ENCODE data around the gene LENG1. TPM values are rescaled to one million over a fixed set of nuclear protein-coding genes. Genes with fewer than 3 reads are reported as not detected.

The LENG1 gene
- total and polyA plus RNA-seq, 9 of the 15 experiments (the other 6 are each of a cell fraction or from before 2014, with no cell fraction given) = 0.30 to 10.5 (median 4.7) TPM

DNA sequence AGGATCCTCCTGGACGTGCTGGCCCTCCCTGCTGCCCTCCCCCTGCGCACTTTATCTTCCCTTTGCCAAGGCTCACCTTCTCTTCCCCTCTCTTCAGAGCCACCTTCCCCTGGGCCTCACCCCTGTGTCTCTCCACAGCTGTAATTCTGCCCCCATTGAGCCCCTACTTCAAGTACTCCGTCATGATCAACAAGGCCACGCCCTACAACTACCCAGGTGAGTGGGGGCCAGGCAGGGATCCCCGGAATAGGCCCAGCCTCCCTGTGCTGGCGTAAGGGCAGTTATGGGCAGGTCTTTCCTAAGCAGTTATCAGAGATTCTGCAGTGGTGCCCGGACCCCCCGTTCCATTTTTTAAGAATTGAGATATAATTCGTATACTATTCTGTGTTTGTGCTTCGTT, 53.7 kb downstream of the LENG1 start:
- H3K27me3 ChIP-seq (ENCODE audit: control insufficient read depth in 2 of 2, insufficient read depth in 2 of 2, low read length in 2 of 2) = no peaks in the 10 kb centered on the region
- H3K9me1 ChIP-seq (ENCODE audit: control insufficient read depth, insufficient read depth, low read length) = no peaks in the 10 kb centered on the region
- in situ Hi-C loops (cut with MboI) = no loop called here
- H3K4me2 ChIP-seq (ENCODE audit: insufficient read depth, low read length) = no peak overlapping the region
- CTCF ChIA-PET (ENCODE audit: low intra/inter-chr PET ratio) = no interaction called here
- BruUV-seq (replicated peaks) = no TSS peak
- FAIRE-seq = no peak
- no peak for ATAC-seq
- intact Hi-C loops (cut with micrococcal nuclease) = no loop called here
- TF ChIP-seq, protein P1, sequence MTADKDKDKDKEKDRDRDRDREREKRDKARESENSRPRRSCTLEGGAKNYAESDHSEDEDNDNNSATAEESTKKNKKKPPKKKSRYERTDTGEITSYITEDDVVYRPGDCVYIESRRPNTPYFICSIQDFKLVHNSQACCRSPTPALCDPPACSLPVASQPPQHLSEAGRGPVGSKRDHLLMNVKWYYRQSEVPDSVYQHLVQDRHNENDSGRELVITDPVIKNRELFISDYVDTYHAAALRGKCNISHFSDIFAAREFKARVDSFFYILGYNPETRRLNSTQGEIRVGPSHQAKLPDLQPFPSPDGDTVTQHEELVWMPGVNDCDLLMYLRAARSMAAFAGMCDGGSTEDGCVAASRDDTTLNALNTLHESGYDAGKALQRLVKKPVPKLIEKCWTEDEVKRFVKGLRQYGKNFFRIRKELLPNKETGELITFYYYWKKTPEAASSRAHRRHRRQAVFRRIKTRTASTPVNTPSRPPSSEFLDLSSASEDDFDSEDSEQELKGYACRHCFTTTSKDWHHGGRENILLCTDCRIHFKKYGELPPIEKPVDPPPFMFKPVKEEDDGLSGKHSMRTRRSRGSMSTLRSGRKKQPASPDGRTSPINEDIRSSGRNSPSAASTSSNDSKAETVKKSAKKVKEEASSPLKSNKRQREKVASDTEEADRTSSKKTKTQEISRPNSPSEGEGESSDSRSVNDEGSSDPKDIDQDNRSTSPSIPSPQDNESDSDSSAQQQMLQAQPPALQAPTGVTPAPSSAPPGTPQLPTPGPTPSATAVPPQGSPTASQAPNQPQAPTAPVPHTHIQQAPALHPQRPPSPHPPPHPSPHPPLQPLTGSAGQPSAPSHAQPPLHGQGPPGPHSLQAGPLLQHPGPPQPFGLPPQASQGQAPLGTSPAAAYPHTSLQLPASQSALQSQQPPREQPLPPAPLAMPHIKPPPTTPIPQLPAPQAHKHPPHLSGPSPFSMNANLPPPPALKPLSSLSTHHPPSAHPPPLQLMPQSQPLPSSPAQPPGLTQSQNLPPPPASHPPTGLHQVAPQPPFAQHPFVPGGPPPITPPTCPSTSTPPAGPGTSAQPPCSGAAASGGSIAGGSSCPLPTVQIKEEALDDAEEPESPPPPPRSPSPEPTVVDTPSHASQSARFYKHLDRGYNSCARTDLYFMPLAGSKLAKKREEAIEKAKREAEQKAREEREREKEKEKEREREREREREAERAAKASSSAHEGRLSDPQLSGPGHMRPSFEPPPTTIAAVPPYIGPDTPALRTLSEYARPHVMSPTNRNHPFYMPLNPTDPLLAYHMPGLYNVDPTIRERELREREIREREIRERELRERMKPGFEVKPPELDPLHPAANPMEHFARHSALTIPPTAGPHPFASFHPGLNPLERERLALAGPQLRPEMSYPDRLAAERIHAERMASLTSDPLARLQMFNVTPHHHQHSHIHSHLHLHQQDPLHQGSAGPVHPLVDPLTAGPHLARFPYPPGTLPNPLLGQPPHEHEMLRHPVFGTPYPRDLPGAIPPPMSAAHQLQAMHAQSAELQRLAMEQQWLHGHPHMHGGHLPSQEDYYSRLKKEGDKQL (CRISPR knock-in tag; IDR thresholded peaks at IDR 0.05; ENCODE audit: borderline replicate concordance) = no peak
- TF ChIP-seq RBBP5 (IDR thresholded peaks at IDR 0.05; ENCODE audit: borderline replicate concordance, insufficient read depth, low read length, poor library complexity, severe bottlenecking) (no peak), STAT5B (CRISPR knock-in tag; IDR thresholded peaks at IDR 0.05) (no peak), ZNF121 (CRISPR knock-in tag; conservative IDR thresholded peaks at IDR 0.05) (no peak), IRF2 (CRISPR knock-in tag; IDR thresholded peaks at IDR 0.05) (no peak)
- TF ChIP-seq, protein P2, sequence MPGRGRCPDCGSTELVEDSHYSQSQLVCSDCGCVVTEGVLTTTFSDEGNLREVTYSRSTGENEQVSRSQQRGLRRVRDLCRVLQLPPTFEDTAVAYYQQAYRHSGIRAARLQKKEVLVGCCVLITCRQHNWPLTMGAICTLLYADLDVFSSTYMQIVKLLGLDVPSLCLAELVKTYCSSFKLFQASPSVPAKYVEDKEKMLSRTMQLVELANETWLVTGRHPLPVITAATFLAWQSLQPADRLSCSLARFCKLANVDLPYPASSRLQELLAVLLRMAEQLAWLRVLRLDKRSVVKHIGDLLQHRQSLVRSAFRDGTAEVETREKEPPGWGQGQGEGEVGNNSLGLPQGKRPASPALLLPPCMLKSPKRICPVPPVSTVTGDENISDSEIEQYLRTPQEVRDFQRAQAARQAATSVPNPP (IDR thresholded peaks at IDR 0.05; ENCODE audit: borderline replicate concordance, insufficient read depth, insufficient read length) = no peak
- TF ChIP-seq, protein P3, sequence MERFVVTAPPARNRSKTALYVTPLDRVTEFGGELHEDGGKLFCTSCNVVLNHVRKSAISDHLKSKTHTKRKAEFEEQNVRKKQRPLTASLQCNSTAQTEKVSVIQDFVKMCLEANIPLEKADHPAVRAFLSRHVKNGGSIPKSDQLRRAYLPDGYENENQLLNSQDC (CRISPR knock-in tag; IDR thresholded peaks at IDR 0.05) = no peak
- TF ChIP-seq, protein P4, sequence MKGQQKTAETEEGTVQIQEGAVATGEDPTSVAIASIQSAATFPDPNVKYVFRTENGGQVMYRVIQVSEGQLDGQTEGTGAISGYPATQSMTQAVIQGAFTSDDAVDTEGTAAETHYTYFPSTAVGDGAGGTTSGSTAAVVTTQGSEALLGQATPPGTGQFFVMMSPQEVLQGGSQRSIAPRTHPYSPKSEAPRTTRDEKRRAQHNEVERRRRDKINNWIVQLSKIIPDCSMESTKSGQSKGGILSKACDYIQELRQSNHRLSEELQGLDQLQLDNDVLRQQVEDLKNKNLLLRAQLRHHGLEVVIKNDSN (CRISPR knock-in tag; IDR thresholded peaks at IDR 0.05) = no peak
- no peak overlapping the region for H3K4me3 ChIP-seq
- H4K20me1 ChIP-seq (replicated peaks; ENCODE audit: control insufficient read depth, insufficient read depth, low read length) = peaks cover 3% of the 10 kb centered on the region; the same call in 1 of the 2 replicates
- no peak overlapping the region for H3K9ac ChIP-seq (ENCODE audit: insufficient read depth in 1 of 2, low read depth in 2 of 2, low read length in 2 of 2)
- H3K36me3 ChIP-seq (ENCODE audit: control insufficient read depth, insufficient read depth, low read length) = peaks cover 63% of the 10 kb centered on the region; the same call in 2 of the 3 replicates
- H2AFZ ChIP-seq (ENCODE audit: low read depth, low read length) = no peak overlapping the region
- POLR2A ChIA-PET = no interaction called here
- peak in 2 of 4 experiments; percentile 5 to 13 for DNase-seq (ENCODE audit: extremely low read depth in 1 of 4, low spot score in 3 of 4)
- H3K4me1 ChIP-seq (replicated peaks in 1 of 2; ENCODE audit: control insufficient read depth in 2 of 2, insufficient read depth in 2 of 2, low read length in 2 of 2) = peaks cover 0 to 31% of the 10 kb centered on the region in 2 experiments; a peak in 3 of 5 replicates
- H3K9me3 ChIP-seq (replicated peaks; ENCODE audit: control insufficient read depth, insufficient read depth, low read depth, low read length) = no peaks in the 10 kb centered on the region
- H3K27ac ChIP-seq (ENCODE audit: extremely low read depth, low read depth, low read length) = no peak overlapping the region
- peaks cover 24% of the 10 kb centered on the region for H3K79me2 ChIP-seq (ENCODE audit: control insufficient read depth, insufficient read depth, low read length)
- 87% methylated on average over 10 of the region's 10 CpGs for WGBS (ENCODE audit: insufficient coverage, low coverage, missing lambda C conversion rate)

Measured in K562 (cell line).